ENCODE results near the gene GOLM1.
"Not testable (repeated sequence)": the region's sequence is repeated elsewhere in the genome, so short reads cannot be mapped to it uniquely, and the experiment has no call there.

The GOLM1 gene

GRCh38 chr9:86098824-86099700 lies at the start of gene GOLM1:
Gene GOLM1 (minus strand): TSS chr9:86099558. CDS start chr9:86079320, 20,238 bp downstream.
- DNase-seq, result peak; percentile 73

GRCh38 chr9:86146671-86147070 lies 47.3 kb upstream of the GOLM1 start:
- peak; percentile 43 for DNase-seq

GRCh38 chr9:86145960-86146359 lies 46.6 kb upstream of the GOLM1 start:
- not testable (repeated sequence) for DNase-seq

- no peak for DNase-seq
Observed at GRCh38 chr9:86142973-86143372, 43.6 kb upstream of the GOLM1 start.

GRCh38 chr9:86141843-86142242 lies 42.5 kb upstream of the GOLM1 start:
- no peak for DNase-seq

GRCh38 chr9:86135371-86135770 lies 36.0 kb upstream of the GOLM1 start:
- DNase-seq, result no peak

- no peak for DNase-seq
Observed at GRCh38 chr9:86134361-86134760, 35.0 kb upstream of the GOLM1 start.

- no peak for DNase-seq
Observed at GRCh38 chr9:86128235-86128822, 29.0 kb upstream of the GOLM1 start.

- DNase-seq, result peak; percentile 85
Observed at GRCh38 chr9:86126998-86127972, 27.9 kb upstream of the GOLM1 start.

GRCh38 chr9:86122311-86122710 lies 23.0 kb upstream of the GOLM1 start:
- no peak for DNase-seq

- no peak for DNase-seq
Observed at GRCh38 chr9:86119457-86119856, 20.1 kb upstream of the GOLM1 start.

GRCh38 chr9:86116425-86116824 lies 17.1 kb upstream of the GOLM1 start:
- DNase-seq, result no peak

GRCh38 chr9:86115886-86116285 lies 16.5 kb upstream of the GOLM1 start:
- no peak for DNase-seq

- no peak for DNase-seq
Observed at GRCh38 chr9:86112057-86112456, 12.7 kb upstream of the GOLM1 start.

- no peak for DNase-seq
Observed at GRCh38 chr9:86102626-86103025, 3.3 kb upstream of the GOLM1 start.

GRCh38 chr9:86099701-86100364 lies 475 bp upstream of the GOLM1 start:
- DNase-seq, result peak; percentile 63

- DNase-seq, result no peak
Observed at GRCh38 chr9:86097510-86098224, 1.7 kb downstream of the GOLM1 start.

GRCh38 chr9:86096386-86096785 lies 3.0 kb downstream of the GOLM1 start:
- DNase-seq, result peak; percentile 37

GRCh38 chr9:86093788-86094555 lies 5.4 kb downstream of the GOLM1 start:
- DNase-seq, result no peak

- no peak for DNase-seq
Observed at GRCh38 chr9:86091477-86091876, 7.9 kb downstream of the GOLM1 start.

- no peak for DNase-seq
Observed at GRCh38 chr9:86082870-86083269, 16.5 kb downstream of the GOLM1 start.

Measured in fibroblast of skin of right biceps (primary cell).